GM13976 (cell line): ENCODE results near the gene SLC25A48.

Experiments
- DNase-seq: peaks from one replicate; pipeline ENCODE4 v3.0.0; 2012; ENCODE audit warnings: low spot score
- in situ Hi-C: fragments of 300-500 bp; cut with MboI; formaldehyde crosslinking; loops from one replicate; pipeline ENCODE4 v1.12.0; 2022; ENCODE audit warnings: low sequenced_read_pairs, mixed read lengths, inconsistent platforms; ENCODE audit not compliant: unreplicated experiment
- TF ChIP-seq, protein P1 (sequence below): IDR thresholded peaks from 2 replicates; pipeline ENCODE4 v1.5.1; 2012; ENCODE audit warnings: borderline replicate concordance, mild to moderate bottlenecking; ENCODE audit not compliant: insufficient read depth; ENCODE audit errors: extremely low read depth, missing control alignments, control extremely low read depth

SLC25A48 gene

DNA sequence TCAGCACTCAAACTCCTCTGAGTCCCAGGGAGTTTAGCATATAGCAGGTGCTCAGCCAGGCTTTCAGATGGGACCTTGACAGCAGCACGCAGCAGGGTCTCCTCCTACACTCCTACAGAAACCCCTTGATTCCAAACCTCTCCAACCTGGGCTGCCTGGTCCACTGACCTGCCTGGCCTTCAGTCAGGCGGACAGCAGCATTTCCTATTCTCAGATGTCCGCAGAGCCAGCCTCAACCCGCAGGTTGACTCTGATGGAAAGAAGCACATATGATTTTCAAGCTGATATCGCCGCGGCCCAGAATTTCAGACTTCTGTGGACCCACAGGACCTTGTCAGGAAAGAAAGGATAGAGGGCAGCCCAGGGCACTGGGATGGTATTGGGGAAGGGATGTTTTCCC lies 5.3 kb upstream of the SLC25A48 start:
- TF ChIP-seq, protein P1, sequence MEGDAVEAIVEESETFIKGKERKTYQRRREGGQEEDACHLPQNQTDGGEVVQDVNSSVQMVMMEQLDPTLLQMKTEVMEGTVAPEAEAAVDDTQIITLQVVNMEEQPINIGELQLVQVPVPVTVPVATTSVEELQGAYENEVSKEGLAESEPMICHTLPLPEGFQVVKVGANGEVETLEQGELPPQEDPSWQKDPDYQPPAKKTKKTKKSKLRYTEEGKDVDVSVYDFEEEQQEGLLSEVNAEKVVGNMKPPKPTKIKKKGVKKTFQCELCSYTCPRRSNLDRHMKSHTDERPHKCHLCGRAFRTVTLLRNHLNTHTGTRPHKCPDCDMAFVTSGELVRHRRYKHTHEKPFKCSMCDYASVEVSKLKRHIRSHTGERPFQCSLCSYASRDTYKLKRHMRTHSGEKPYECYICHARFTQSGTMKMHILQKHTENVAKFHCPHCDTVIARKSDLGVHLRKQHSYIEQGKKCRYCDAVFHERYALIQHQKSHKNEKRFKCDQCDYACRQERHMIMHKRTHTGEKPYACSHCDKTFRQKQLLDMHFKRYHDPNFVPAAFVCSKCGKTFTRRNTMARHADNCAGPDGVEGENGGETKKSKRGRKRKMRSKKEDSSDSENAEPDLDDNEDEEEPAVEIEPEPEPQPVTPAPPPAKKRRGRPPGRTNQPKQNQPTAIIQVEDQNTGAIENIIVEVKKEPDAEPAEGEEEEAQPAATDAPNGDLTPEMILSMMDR, result no peak
- DNase-seq, result no peak
- in situ Hi-C loops, result loop anchor here (25.0 kb wide), 1 partner anchor 367 kb away; the partner anchor contains the start of gene TIFAB

DNA sequence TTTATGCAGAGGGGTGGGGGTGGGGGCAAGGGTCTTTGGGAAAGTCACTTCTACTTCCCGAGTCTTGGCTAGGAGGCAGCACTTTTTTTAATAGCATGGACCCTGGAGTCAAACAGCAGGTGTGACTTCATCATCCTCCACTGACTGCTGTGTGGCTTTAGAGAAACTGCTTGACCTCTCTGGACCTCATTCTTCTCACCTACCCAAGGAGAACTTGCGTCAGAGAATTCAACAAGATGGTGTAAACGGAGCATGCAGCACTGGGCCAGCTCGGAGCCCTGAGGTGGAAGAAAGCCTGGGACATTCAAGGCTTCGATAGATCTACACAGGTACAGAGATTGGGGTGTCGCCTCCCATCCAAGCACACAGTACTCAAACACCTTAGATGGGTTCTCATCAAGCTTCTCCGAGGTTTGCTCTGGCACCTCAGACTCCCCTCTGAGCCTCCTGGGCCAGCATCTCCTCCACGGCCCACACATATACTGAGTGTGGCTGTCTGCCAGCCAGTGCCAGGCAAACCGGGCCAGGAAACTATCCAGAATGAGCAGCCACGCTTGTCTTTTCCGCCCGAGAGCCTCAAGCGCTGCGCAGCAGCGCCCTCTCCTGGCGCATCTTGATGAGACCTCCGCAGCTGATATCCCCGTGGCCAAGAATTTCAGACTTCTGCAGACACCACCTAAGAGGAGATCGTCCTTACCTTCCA lies 4.6 kb upstream of the SLC25A48 start:
- TF ChIP-seq, protein P1, result peak; percentile 58
- peak; percentile 79 for DNase-seq
- in situ Hi-C loops, result loop anchor here (10.0 to 25.0 kb wide), 2 partner anchors 265 to 368 kb away; partner anchors contain the start of gene TIFAB

DNA sequence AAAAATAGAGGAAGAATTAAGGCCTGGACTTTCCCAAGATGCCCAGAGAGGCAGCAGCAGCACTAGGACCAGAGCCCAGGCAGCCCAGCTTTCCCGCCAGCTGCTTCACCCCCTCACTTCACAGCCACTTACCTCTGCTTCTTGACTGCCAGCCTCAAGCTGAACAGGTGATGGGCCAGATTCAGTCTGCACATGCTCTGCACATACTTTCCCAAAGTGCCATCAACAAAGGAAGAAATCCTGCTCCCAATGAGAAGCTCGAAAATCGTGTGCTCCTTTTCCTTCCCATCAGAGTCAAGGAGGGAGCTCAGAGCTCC lies 4.1 kb upstream of the SLC25A48 start:
- no peak for DNase-seq

DNA sequence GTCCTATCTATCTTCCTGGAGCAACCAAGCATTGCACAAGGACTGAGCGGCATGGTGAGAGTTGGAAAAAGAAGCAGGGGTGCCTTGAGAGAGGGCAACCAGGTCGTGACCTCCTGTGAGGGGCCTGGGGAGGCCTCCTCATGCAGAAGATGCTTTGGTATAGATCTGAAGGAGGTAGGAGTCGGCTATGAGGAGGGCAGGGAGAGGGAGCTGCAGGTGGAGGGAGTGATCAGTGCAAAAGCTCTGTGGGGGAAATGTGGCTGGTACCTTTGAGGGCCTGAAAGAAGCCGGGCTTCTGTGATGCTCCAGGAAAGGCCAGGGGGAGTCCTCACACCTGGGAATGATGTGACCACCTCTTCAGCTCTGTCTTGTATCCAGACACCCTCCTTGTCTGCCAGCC lies 3.6 kb upstream of the SLC25A48 start:
- TF ChIP-seq, protein P1, result no peak
- in situ Hi-C loops, result loop anchor here (10.0 to 25.0 kb wide), 2 partner anchors 266 to 369 kb away; partner anchors contain the start of gene TIFAB
- DNase-seq, result no peak

More for the DNA sequence above, 4.1 kb upstream of the SLC25A48 start:
- in situ Hi-C loops, result loop anchor here (10.0 to 25.0 kb wide), 2 partner anchors 266 to 368 kb away; partner anchors contain the start of gene TIFAB
- TF ChIP-seq, protein P1, result no peak

DNA sequence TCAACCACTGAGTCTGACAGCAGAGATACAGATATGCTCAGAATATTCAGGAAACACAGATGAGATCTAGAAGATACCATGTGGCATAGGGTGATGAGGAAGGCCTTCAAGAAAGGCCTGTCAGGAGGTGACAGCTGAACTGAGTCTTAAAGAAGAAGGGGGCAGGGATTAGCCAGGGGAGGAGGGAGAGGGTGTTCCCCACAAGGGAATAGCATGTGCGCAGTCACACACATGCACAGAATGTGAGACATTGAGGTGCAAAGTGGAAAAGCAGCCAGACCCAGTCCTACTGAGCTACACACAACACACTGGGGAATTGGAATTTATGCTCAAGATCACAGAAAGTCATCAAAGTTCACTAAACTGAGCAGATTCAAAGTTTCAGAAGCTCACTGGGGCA lies 3.0 kb upstream of the SLC25A48 start:
- TF ChIP-seq, protein P1, result no peak
- in situ Hi-C loops, result loop anchor here (10.0 to 25.0 kb wide), 2 partner anchors 267 to 369 kb away; partner anchors contain the start of gene TIFAB

DNA sequence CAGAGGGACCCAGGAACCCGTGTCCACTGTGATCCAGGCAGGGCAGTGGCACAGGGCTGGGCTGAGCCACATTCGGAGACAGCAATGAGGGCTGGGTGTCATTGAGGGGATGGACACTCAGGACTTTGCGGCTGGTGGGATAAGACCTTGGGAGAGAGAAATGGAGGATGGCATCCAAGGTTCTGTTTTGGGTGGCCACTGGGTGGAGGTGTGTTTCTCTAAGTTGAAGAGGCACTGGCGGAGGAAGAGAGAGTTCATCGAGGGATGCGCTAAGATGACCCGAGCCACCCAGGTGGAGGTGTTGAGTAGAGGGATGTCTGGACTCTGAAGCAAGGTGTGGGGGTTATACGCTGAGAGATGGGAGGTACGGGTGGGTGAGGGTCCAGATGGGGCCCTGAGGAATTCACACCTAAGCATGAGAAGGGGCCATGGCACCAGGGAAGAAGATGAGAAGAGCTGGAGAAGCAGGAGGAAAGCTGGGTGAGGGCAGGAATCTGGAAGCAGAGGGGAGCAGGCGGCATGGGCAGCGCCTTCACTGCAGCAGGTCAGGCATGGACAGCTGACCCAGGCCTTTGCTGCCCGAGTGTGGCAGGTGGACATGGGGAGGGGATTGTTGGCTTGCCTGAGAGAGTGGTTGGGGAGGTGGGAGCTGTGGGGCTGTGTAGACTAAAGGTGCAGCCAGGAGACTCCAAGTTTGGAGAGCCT lies 2.5 kb upstream of the SLC25A48 start:
- TF ChIP-seq, protein P1, result no peak
- no peak for DNase-seq
- in situ Hi-C loops, result loop anchor here (10.0 to 25.0 kb wide), 2 partner anchors 267 to 370 kb away; partner anchors contain the start of gene TIFAB

More for the DNA sequence above, 3.0 kb upstream of the SLC25A48 start:
- DNase-seq, result no peak
